Brain pericyte (primary cell): ENCODE data around the gene PITHD1.
"Not testable (repeated sequence)": the region's sequence is repeated elsewhere in the genome, so short reads cannot be mapped to it uniquely, and the experiment has no call there.

Source experiments
- DNase-seq: peaks from one replicate; pipeline ENCODE4 v3.0.0-alpha.2; 2012; ENCODE audit warnings: low read depth, low spot score

PITHD1 gene

DNA sequence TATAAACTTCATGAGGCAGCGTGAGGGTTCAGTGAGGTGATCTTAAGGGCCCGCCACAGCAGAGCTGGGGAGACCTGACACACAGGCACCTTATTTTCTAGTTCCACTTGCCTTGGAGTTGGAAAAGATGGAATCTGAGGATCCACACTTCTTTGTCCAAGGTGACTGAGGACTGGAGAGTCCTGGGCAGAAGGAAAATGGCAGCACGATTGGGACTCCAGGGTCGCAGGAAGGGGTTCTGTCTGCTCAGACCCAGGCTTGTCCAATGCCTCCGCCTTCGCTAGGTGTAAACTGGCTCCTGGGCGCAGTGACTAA lies 21.0 kb downstream of the PITHD1 start:
- no peak for DNase-seq

DNA sequence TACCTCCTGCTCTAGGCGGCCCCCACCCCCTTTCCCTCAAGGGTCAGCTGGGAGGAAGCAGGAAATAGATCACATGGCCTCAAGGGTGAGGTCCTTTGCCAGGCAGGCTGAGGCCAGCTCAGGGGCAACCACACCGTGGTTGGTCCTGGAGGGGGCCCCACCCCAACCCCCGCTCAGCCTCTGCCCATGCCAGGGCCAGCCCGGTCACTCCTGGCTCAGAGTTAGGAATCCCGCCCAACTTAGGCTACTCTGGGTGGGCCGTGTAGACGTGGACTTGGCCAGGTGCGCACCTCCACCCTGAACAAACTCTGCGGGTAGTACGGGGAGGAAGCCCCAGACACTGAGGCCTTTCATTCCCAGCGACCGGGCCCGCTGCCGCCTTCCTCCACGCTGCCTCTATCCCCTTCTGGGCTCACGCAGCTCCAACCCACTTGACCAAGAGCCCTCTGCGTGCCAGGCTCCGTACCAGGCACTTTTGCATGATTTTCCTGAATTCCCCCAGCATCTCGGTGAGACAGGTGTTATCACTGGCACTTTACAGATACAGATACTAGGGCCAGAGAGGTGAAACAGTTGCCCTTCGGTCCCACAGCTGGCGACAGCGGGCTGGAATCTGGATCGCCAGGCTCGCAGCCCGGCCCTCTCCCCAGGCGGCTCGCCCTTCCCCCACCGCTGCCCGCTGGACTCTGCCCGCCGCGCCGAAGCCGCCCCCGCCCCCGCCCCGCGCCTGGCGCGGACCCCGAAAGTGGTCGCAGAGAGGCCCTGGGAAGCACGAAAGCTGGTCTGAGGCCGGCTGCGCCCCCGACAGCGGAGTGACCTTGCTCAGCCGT lies 21.6 kb downstream of the PITHD1 start:
- DNase-seq: no peak

DNA sequence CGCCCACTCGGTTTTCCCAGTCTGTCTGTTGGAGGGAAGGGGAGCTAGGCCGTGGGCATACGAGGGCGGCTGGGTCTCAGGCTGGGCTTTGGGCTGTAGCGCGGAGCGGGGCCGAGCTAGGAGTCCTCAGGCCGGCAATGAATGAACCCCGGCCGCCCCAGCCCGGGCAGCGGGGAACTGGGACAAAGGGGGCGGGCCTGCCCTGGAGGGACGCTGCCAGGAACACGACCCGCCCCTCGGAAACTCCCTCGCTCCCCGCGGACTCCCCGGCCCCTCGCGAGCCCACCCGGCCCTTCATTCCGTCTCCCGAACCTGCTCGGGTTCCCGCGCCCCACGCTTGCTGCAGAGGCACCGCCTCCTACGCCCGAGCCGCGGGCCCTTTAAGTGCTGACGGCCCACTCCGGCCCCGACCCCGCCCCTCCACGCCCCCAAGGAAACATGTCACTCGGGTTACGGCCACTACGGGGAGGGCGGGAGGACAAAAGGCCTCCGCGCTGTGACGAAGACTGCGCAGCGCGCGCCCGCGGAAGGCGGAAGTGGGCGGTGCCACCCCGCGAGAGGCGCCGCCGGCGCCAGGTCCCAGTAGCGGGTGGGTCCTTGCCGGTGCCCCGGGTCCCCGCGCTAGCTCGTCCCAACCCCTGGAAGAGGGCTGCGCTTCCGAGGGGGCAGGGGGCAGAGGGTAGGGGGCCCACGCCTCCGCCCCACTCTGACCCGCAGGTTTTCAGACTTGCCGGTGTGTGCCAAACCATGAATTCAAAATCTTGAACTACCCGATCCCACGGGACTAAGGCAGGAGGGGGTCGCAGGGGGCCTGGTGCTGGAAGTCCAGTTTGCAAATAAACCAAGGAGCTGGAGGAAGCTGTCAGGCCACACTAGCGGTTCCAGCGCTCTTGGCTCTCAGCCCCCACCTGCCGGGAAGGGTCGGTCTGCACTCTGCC lies 22.5 kb downstream of the PITHD1 start, which contains the start of gene GALE:
Gene GALE, minus strand, starts transcription at position 355 of the 938 bp plus-strand sequence. CDS start 1,747 bp downstream, outside the sequence.
- DNase-seq: peak; percentile 75

DNA sequence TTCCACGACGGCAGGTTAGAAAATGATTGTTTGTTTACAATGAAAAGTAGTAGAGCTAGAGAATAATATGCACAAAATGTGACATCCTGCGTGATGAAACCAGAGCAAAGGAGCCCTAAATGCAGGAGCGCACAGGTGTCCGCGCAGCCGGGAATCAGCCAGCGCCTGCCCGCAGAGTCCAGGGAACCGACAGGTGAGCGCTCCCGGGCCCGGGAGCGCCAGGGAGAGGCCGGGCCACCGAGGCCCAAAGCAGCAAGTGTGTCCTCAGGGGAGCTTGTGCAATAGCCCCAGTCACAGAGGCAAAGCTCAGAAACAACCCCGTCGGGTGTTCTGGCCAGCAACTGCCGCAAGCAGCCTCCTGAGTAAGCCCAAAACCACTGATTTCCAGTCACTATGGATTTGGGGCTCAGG lies 23.1 kb downstream of the PITHD1 start:
- no peak for DNase-seq

DNA sequence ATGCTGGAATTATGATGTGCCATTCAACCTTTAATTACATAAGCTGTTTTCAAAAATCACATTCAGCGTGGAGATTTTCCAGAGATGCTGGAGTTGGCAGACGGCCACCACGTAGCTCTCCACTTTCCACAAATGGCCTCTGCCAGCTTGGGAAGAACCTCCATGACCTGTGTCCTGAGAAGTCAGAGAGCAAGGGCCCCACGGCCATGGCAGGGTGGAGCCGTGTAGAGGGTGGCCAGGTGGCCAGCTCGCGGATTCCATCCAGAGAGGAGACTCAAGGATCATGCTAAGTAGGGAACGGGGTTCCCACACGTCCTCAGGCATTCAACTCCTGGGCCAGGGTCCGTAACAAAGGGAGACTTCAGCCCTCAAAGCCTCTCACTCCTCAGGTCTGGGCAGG lies 23.7 kb downstream of the PITHD1 start:
- no peak for DNase-seq

DNA sequence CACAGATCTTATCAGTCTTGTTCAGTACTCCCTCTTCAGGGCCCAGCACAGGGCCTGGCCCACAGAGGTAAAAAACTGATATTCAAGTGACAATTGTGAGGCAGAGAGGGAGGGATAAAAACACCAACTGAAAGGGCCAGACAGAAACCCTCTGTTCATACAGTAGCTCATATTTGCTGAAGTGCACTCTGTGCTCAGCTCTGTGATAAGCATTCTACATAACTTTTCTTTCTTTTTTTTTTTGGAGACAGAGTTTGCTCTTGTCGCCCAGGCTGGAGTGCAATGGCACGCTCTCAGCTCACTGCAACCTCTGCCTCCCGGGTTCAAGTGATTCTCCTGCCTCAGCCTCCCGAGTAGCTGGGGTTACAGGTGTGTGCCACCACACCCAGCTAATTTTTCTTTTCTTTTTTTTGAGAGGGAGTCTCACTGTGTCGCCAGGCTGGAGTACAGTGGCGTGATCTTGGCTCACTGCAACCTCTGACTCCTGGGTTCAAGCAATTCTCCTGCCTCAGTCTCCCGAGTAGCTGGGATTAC lies 24.7 kb downstream of the PITHD1 start:
- not testable (repeated sequence) for DNase-seq

DNA sequence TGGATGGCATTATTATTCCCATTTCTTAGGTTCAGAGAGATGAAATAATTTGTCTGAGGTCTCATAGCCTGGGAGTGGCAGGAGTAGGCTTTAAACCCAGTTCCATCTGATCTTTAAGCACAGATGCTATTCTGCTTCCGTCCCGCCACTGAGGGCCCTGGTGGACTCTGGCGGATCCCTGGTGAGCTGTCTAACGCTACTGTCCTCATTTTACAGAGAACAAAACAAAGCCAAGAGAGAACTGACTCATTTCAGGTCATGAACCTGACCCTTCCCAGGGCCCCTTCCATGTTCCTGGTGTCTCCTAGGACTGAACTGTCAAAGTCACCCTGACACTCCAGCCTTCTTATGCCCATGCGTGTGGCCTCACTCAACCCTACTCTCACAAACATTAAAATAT lies 25.5 kb downstream of the PITHD1 start:
- DNase-seq: no peak

DNA sequence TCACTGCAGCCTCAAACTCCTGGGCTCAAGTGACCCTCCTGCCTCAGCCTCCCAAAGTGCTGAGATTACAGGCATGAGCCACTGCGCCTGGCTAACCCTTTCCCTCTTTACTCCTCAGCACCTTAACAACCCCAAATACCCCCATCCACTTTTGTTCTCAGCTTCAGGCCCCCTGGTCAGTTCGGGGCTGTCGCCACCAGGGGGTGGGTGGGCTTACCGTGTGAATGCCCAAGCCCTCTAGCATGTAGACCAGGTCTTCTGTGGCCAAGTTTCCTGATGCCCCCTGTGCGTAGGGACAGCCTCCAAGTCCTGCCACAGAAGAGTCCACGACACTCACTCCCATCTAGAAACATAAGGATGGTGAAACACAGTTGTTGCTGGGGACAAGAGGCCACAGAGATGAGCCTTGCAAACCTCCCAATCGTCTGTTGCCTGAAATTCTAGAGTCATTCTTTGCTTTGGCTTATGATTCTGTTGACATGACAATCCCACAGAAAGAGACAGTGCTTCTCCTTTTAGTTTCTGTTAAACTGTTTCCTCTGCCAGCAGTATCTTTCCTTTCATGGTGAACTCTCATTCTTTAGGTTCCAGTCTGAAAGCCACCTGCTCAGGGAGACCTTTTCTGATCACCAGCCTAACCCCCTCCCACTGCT lies 26.1 kb downstream of the PITHD1 start:
- DNase-seq: no peak

DNA sequence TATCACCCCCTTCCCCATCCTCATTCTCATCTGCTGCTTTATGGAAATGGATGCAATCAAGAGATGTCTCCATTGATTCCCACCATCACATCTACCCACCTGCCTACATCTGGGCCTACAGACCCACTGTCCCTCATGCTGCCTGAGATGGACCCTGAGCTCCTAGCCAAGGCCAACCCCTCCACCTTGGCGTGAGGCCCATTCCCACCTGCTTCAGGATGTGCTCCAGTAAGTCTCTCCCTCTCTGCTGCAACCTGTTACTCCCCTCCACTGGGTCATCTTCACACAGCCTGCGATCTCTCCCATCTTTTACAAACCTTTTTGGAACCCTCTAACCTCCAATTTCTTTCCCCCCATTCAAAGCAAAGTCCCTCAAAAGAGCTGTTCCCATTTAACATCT lies 26.8 kb downstream of the PITHD1 start:
- DNase-seq: no peak

DNA sequence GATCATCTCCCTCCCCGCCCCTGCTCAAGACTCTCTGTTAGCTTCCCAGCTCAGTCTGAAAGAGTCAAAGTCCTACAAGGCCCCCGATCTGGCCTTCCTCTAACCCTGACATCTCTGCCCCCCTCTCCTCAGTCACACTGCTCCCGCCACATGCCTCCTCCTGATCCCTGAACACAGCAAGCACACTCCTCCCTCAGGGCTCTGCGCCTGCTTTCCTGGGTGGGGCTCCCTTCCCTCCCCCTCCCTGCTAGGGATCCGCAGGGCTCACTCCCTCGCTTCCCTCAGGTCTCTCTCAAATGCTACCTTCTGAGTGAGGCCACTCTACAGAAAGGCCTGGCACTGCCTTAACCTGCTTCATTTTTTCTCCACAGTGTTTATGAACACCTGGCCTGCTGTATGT lies 28.1 kb downstream of the PITHD1 start:
- DNase-seq: no peak

DNA sequence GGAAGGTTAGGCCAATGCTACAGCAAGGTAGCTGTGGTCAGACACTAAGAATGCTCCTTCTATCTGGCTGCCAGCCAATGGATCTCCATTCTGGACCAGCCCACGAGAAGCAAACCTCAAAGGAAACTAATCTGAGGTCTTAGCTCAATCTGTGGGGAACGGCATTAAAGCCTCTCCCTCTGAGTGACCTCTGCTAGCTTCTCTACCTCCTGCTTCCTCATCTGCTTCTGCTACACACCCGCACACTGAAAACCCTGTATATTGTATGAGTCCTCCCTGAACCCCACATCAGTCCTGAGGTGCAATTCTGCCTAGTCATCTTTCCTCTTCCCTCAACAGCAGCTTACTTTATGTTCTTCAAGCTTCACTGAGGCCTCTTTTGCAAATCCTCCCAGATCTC lies 29.2 kb downstream of the PITHD1 start:
- DNase-seq: no peak

DNA sequence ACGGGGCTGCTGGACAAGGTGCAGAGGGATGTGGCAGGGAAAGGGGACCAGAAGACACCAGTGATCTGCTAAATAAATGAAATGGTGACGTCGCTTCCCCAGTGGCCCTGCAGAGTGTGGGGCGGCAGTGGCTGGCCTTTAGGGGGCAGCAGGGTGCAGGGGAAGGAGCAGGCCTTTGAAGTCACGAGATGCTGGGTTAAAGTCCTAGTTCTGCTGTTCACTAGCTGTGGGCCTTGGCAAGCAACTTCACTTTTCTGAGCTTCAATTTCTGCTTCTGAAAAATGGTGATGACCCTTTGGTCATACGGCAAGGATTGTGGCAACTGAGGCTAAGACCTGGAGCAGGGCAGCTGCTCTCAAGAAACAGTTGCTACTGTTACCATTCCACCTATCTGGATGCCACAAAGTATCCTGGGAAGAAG lies 31.5 kb downstream of the PITHD1 start:
- no peak for DNase-seq

DNA sequence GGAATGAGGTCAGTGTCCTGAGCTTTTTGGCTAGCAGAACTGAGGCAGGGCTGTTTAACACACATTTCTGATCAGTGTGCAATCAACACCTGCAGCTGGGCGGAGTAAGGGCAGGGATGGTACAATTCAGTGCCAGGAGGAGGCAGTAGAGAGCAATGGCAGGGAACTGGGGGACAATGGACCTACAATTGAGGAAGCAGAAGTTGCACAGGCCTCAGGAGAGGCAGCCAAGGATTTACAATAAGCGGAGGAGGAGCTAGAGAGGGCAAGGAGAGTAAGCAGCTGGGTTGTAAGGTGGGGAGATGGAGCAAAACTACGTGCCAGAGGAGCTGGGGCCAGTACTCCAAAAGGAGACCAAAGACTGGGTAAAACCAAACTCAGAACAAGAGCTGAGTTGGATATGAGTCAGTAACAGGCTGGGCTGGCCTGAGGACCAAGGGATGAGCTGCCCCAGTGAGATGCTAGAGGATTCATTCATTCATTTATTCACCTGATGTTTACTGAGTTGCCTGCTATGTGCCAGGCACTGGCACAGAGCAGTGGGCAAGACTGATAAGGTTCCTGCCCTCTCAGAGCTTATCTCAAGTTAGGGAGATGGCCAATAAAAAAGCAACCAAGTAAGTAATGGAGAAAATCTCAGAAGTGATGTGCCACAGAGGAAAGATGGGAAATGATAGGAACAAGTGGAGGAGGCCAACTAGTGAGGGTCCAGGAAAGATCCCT lies 32.8 kb downstream of the PITHD1 start:
- no peak for DNase-seq

DNA sequence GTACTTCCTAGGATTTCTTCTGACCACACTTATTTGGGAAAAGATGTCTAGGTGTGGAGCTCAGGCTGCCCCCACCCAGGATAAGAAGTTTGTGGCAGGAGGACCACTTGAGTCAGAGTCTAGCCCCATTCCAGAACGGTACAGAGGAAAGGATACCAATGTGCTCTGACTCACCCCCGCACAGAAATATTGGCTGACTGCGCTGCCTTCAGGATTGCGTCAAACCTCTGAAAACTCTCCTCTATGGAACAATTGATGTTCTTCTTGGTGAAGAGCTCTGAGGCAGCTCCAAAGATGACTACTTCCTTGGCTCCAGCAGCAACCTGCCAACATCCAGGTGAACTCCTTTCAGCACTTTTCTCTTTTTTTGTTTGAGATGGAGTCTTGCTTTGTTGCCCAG lies 35.8 kb downstream of the PITHD1 start:
- no peak for DNase-seq

DNA sequence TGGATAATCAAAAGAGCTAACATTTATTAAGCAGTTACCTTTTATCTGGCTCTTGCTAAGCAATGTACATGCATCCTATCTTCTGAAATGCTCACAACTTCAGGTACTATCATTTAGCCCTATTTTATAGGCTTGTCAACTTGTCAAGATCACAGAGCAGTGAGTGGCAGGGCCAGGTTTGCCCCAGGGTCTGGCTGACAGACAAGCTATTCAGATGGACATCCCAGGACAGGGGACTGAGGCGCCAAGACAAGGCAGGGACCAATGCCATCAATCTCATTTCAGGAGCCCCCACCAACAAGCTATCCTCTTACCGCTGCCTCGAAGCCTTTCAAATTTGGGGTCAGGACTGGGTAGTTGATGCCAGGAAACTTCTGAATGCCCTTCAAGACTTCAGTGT lies 38.1 kb downstream of the PITHD1 start:
- no peak for DNase-seq

DNA sequence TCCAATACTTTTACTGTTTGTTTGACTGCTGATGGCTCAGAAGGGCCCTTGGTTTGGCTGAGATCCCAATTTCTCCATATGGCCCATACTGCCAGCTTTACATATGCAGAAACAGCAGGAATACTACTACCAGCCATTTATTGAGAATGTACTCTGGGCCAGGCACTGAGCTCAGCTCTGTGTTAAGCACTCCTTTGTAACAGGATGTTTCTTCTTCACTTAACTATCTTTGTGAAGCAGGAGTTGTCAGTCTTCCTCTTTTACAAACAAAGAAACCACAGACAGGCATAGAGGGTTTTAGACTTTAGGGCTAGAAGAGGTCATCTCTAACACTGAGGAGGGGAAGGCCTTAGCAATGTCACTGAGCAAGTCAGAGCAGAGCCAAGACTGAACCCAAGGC lies 38.7 kb downstream of the PITHD1 start:
- no peak for DNase-seq

DNA sequence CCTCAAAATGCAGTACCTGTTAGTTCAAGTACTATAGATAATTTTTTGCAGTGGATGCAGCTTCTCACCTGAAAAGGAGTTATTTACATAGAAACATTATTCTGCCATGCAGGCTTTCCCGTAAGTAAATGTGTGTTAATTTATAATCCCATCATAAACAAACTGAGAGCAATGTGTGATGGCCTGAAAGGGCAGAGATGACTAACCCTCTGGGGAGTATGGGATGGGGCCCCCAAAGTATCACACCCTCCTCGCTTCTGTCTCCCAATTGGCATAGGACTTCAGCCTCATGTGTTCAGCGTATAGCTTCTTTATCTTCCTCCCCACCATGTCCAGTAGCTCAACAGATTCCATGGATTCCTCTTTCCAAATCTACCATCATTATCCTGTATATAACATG lies 39.4 kb downstream of the PITHD1 start:
- no peak for DNase-seq

DNA sequence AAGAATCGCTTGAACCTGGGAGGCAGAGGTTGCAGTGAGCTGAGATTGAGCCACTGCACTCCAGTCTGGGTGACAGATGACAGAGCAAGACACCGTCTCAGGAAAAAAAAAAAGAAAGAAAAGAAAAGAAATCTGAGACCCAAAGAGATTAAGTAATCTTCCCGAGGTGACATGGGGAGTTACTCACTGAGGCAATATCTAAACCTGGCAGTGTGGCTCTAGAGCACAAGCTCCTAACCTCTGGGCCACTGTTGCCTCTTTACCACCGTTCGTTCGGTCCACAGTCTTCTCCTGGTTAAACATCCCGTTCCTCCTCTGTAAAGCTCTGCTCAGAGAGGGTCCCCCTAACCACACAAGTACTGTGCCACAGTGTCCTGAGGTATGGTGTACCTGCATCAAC lies 45.5 kb downstream of the PITHD1 start:
- no peak for DNase-seq

DNA sequence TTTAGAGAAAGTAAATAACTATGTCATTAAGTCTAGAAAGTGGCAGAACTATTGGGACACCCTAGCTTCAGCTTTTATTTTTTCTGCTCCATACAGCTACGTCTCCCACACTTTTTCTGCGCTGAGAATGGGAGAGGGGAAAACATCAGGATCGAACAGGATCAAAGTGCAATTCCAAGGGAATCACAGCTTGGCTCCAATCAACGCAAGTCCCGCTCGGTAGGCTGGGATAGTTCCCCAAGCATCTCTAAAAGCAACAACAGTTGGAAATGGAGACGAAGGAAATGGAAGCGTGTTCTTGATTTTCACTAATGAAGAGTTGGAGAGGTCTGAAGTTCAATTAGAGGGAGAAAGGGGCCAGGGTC lies 46.5 kb downstream of the PITHD1 start:
- no peak for DNase-seq

DNA sequence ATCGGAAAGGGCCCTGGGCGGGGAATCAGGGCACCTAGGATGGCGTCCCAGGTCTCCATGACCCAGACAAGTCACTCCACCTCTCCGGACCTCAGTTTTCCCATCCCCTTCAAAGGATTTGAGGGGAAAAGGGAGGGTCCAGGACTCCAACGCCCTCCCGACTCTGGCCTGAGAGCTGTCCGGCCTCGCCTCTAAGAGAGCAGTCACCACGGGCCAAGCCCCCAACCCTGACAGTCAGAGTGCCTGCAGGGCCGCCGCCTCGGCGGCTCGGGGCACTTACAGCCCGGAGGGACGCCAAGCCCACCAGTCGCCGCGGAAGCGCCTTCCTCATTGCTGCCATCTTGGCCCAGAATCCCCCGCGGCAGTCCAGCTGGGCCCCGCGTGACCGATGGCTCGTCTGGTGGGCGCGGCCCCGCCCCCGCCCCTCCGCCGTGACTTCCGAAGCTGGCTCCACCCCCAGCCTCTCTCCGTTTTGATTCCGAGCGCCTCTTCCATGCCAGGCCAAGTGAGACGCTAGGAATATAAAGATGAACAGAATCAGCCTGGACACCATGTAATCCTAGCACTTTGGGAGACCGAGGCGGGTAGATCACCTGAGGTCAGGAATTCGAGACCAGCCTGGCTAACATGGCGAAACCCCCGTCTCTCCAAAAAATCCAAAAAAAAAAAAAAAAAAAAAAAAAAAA lies 47.0 kb downstream of the PITHD1 start, which contains the start of gene HMGCL:
Gene HMGCL, minus strand, starts transcription at position 354 of the 686 bp plus-strand sequence. Its CDS starts 14 bp downstream, at position 340.
- DNase-seq: peak; percentile 63
